ENCODE data around the gene CPOX. TPM values are rescaled to one million over a fixed set of nuclear protein-coding genes. Genes with fewer than 3 reads are reported as not detected.

The CPOX gene
- total and polyA plus RNA-seq, 2 experiments from 2014 or later, result 13.3 to 38.3 TPM

DNA sequence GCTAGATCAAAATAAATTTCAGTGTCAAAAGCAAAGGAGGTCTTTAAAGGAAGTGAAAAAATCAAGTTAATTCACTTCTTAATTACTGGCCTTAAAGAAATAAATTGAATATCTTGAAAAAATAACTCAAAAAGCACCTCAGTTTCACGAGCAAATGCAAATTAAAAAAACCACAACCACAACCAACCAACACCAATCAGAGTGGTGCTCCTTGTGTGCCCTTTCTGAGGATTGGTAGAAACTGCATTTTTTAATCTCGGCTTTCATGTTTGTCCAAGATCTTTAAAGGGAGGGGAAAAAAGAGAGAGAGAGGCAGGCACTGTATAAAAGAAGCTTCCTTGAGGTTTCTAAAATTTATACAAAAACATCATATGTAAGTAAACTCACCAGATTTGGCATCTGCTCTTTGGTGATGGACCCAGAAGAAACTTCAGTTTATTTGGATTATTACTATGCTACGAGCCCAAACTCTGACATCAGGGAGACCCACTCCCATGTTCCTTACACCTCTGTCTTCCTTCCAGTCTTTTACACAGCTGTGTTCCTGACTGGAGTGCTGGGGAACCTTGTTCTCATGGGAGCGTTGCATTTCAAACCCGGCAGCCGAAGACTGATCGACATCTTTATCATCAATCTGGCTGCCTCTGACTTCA is 61.7 kb downstream of the CPOX start, which contains the start of gene GPR15 (continued):
- TF ChIP-seq EZH2 (IDR thresholded peaks at IDR 0.05; ENCODE audit: low read depth, unreplicated experiment) (no peak), POLR2AphosphoS5 (IDR thresholded peaks at IDR 0.05; ENCODE audit: low read depth) (no peak), JUNB (IDR thresholded peaks at IDR 0.05; ENCODE audit: unreplicated experiment) (no peak), ZNF114 (CRISPR knock-in tag; IDR thresholded peaks at IDR 0.05) (no peak), NANOG (IDR thresholded peaks at IDR 0.05; ENCODE audit: borderline replicate concordance) (no peak)
- TF ChIP-seq, protein P1, sequence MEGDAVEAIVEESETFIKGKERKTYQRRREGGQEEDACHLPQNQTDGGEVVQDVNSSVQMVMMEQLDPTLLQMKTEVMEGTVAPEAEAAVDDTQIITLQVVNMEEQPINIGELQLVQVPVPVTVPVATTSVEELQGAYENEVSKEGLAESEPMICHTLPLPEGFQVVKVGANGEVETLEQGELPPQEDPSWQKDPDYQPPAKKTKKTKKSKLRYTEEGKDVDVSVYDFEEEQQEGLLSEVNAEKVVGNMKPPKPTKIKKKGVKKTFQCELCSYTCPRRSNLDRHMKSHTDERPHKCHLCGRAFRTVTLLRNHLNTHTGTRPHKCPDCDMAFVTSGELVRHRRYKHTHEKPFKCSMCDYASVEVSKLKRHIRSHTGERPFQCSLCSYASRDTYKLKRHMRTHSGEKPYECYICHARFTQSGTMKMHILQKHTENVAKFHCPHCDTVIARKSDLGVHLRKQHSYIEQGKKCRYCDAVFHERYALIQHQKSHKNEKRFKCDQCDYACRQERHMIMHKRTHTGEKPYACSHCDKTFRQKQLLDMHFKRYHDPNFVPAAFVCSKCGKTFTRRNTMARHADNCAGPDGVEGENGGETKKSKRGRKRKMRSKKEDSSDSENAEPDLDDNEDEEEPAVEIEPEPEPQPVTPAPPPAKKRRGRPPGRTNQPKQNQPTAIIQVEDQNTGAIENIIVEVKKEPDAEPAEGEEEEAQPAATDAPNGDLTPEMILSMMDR (conservative IDR thresholded peaks at IDR 0.05; ENCODE audit: low read depth in 2 of 2), result no peak
- TF ChIP-seq, protein P2, sequence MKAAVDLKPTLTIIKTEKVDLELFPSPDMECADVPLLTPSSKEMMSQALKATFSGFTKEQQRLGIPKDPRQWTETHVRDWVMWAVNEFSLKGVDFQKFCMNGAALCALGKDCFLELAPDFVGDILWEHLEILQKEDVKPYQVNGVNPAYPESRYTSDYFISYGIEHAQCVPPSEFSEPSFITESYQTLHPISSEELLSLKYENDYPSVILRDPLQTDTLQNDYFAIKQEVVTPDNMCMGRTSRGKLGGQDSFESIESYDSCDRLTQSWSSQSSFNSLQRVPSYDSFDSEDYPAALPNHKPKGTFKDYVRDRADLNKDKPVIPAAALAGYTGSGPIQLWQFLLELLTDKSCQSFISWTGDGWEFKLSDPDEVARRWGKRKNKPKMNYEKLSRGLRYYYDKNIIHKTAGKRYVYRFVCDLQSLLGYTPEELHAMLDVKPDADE (IDR thresholded peaks at IDR 0.05), result no peak
- TF ChIP-seq, protein P3, sequence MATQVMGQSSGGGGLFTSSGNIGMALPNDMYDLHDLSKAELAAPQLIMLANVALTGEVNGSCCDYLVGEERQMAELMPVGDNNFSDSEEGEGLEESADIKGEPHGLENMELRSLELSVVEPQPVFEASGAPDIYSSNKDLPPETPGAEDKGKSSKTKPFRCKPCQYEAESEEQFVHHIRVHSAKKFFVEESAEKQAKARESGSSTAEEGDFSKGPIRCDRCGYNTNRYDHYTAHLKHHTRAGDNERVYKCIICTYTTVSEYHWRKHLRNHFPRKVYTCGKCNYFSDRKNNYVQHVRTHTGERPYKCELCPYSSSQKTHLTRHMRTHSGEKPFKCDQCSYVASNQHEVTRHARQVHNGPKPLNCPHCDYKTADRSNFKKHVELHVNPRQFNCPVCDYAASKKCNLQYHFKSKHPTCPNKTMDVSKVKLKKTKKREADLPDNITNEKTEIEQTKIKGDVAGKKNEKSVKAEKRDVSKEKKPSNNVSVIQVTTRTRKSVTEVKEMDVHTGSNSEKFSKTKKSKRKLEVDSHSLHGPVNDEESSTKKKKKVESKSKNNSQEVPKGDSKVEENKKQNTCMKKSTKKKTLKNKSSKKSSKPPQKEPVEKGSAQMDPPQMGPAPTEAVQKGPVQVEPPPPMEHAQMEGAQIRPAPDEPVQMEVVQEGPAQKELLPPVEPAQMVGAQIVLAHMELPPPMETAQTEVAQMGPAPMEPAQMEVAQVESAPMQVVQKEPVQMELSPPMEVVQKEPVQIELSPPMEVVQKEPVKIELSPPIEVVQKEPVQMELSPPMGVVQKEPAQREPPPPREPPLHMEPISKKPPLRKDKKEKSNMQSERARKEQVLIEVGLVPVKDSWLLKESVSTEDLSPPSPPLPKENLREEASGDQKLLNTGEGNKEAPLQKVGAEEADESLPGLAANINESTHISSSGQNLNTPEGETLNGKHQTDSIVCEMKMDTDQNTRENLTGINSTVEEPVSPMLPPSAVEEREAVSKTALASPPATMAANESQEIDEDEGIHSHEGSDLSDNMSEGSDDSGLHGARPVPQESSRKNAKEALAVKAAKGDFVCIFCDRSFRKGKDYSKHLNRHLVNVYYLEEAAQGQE (IDR thresholded peaks at IDR 0.05; ENCODE audit: unreplicated experiment), result no peak

DNA sequence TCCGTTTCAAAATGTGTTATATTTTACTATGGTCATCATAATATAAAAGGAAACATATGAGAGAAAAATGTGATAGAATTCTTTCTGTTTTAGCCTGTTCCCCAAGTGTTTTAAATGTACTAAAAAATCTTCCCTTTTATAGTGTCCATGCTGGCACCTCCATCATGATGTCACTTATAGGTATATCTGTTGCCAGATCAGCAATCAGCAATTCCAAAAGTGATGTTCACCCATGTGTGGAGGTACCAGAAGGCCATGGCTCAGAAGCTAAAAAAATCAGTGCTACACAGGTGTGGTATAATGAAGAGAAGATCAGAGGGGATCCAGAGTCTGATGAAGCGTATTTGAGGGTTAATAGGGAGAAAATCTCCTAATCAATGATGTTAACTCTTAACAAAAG is 62.7 kb downstream of the CPOX start:
- Mint-ChIP-seq H3K4me1 (peaks cover 3% of the 10 kb centered on the region; the same call in 2 of the 3 replicates), H3K4me3 (no peak overlapping the region), H3K36me3 (ENCODE audit: low read depth) (no peaks in the 10 kb centered on the region), H3K27me3 (ENCODE audit: insufficient read depth, low read depth, poor library complexity) (peaks cover 2% of the 10 kb centered on the region), H3K9me3 (no peaks in the 10 kb centered on the region), H3K27ac (no peak overlapping the region)
- DNase-seq (ENCODE audit: low spot score) (no peak), ATAC-seq (no peak)
- no peaks in the 10 kb centered on the region for H4K20me1 ChIP-seq (replicated peaks; ENCODE audit: insufficient read depth)
- no peaks in the 10 kb centered on the region for H3F3A ChIP-seq (replicated peaks; ENCODE audit: low read depth)
- H2AFZ ChIP-seq, result no peak overlapping the region
- H3K4me3 ChIP-seq, result no peak overlapping the region
- H3K27ac ChIP-seq (ENCODE audit: low read depth), result no peak overlapping the region
- no peaks in the 10 kb centered on the region for H3K27me3 ChIP-seq (ENCODE audit: insufficient read depth)
- H3K36me3 ChIP-seq (ENCODE audit: insufficient read depth), result no peaks in the 10 kb centered on the region
- no peaks in the 10 kb centered on the region for H3K4me1 ChIP-seq (ENCODE audit: insufficient read depth)
- H3K9me2 ChIP-seq (ENCODE audit: insufficient read depth), result no peaks in the 10 kb centered on the region
- H3K79me2 ChIP-seq (replicated peaks; ENCODE audit: insufficient read depth), result no peaks in the 10 kb centered on the region
- H3K4me2 ChIP-seq, result no peak overlapping the region
- TF ChIP-seq, protein P3 (IDR thresholded peaks at IDR 0.05; ENCODE audit: unreplicated experiment), result no peak
- TF ChIP-seq ZNF331 (CRISPR knock-in tag; IDR thresholded peaks at IDR 0.05; ENCODE audit: low read depth) (no peak), ZNF114 (CRISPR knock-in tag; IDR thresholded peaks at IDR 0.05) (no peak), JUNB (IDR thresholded peaks at IDR 0.05; ENCODE audit: unreplicated experiment) (no peak), CREB1 (CRISPR knock-in tag; IDR thresholded peaks at IDR 0.05; ENCODE audit: low read depth) (no peak)
- TF ChIP-seq, protein P1 (conservative IDR thresholded peaks at IDR 0.05; ENCODE audit: low read depth in 2 of 2), result no peak
- TF ChIP-seq, protein P2 (IDR thresholded peaks at IDR 0.05), result no peak

Data from GM23338 (cell line).